NK-92 treated with Interleukin-12 subunit alpha and Interleukin-12 subunit beta, amount 100 ng/mL, for 24 hours (cell line): ENCODE results near the gene NBPF11.
"Not testable (repeated sequence)": the region's sequence is repeated elsewhere in the genome, so short reads cannot be mapped to it uniquely, and the experiment has no call there.

ENCODE experiments used
- DNase-seq: peaks from one replicate; lab custom pipeline; 2025; lab: John Stamatoyannopoulos, UW

Gene NBPF11

GRCh38 chr1:148150945-148151344 lies 1.1 kb downstream of the NBPF11 start:
- DNase-seq, result not testable (repeated sequence)

- not testable (repeated sequence) for DNase-seq
Observed at GRCh38 chr1:148150014-148150413, 2.1 kb downstream of the NBPF11 start.

GRCh38 chr1:148149050-148149815 lies 2.8 kb downstream of the NBPF11 start:
- DNase-seq, result not testable (repeated sequence)

GRCh38 chr1:148147052-148147838 lies 4.8 kb downstream of the NBPF11 start:
- DNase-seq, result not testable (repeated sequence)

- not testable (repeated sequence) for DNase-seq
Observed at GRCh38 chr1:148146191-148146997, 5.7 kb downstream of the NBPF11 start.

- DNase-seq, result not testable (repeated sequence)
Observed at GRCh38 chr1:148143223-148143622, 8.9 kb downstream of the NBPF11 start.

GRCh38 chr1:148141936-148142335 lies 10.1 kb downstream of the NBPF11 start:
- not testable (repeated sequence) for DNase-seq

GRCh38 chr1:148138606-148139005 lies 13.5 kb downstream of the NBPF11 start:
- DNase-seq, result not testable (repeated sequence)

- not testable (repeated sequence) for DNase-seq
Observed at GRCh38 chr1:148122341-148122740, 29.7 kb downstream of the NBPF11 start.

- not testable (repeated sequence) for DNase-seq
Observed at GRCh38 chr1:148120395-148120794, 31.7 kb downstream of the NBPF11 start.

GRCh38 chr1:148095732-148096131 lies 56.3 kb downstream of the NBPF11 start:
- not testable (repeated sequence) for DNase-seq

- DNase-seq, result not testable (repeated sequence)
Observed at GRCh38 chr1:148086196-148086595, 65.9 kb downstream of the NBPF11 start.

- DNase-seq, result not testable (repeated sequence)
Observed at GRCh38 chr1:148081205-148081604, 70.9 kb downstream of the NBPF11 start.

- not testable (repeated sequence) for DNase-seq
Observed at GRCh38 chr1:148078632-148079519, 73.2 kb downstream of the NBPF11 start.

GRCh38 chr1:148078090-148078489 lies 74.0 kb downstream of the NBPF11 start:
- DNase-seq, result not testable (repeated sequence)

GRCh38 chr1:148077458-148077857 lies 74.6 kb downstream of the NBPF11 start:
- not testable (repeated sequence) for DNase-seq

- not testable (repeated sequence) for DNase-seq
Observed at GRCh38 chr1:148073392-148073791, 78.7 kb downstream of the NBPF11 start.

GRCh38 chr1:148068606-148069005 lies 83.5 kb downstream of the NBPF11 start:
- DNase-seq, result not testable (repeated sequence)

- not testable (repeated sequence) for DNase-seq
Observed at GRCh38 chr1:148068201-148068600, 83.9 kb downstream of the NBPF11 start.

GRCh38 chr1:148060294-148060701 lies 91.8 kb downstream of the NBPF11 start:
- DNase-seq, result not testable (repeated sequence)

GRCh38 chr1:148057384-148057783 lies 94.7 kb downstream of the NBPF11 start:
- not testable (repeated sequence) for DNase-seq
